ENCODE data around the gene C1QTNF6. TPM values are rescaled to one million over a fixed set of nuclear protein-coding genes. Genes with fewer than 3 reads are reported as not detected.
A peak's percentile ranks its signal among the peaks of the same experiment; 100 is the strongest.

C1QTNF6 gene
- total RNA-seq, 1 donor from 2014 or later = 23.2 TPM

DNA sequence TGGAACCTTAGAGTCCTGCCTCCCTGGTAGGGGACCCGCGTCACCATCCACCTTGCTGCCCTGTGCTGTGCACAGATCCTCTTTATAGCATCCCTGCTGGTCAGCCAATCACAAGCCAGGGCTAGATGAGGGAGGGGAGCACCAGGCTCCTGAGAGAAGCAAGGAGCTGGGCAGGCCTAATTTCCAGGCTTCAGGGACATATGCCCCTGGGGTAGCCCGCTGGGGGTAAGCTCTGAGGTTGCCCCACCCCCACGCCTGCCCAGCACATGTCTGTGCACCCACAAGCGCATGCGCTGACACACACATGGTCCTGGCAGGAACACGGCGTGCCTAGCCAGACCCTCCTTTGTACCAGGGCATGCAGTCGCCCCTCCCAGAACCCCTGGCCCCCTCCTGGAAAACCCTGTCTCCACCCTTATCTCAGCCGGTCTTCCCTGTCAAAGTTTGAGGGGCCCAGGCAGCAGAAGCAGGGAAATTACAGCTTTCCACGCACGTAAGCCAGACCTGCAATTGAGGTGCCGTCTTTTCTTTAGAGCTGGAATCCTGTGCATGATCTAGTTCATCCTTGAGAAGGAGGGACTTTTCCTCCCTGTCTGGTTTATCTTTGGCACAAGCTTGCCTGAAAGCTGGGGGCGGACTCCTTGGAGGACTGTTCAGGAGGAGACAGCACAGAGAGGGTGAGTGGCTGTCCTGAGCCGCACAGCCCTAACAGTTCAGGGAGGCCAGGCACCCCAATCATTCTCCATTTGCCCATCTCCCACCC lies 22.2 kb upstream of the C1QTNF6 start:
- peaks cover 6% of the 10 kb centered on the region for H3K27me3 Mint-ChIP-seq
- no peaks in the 10 kb centered on the region for H3K36me3 Mint-ChIP-seq
- H3K27ac Mint-ChIP-seq = peak overlapping the region; percentile 36
- H3K9me3 Mint-ChIP-seq = no peaks in the 10 kb centered on the region
- DNase-seq (ENCODE audit: extremely low spot score, unreplicated experiment) = no peak
- peaks cover 22% of the 10 kb centered on the region for H3K4me1 Mint-ChIP-seq (ENCODE audit: unreplicated experiment)
- TF ChIP-seq CTCF (conservative IDR thresholded peaks at IDR 0.05) = no peak
- H3K4me3 Mint-ChIP-seq = peak overlapping the region; percentile 45

GRCh38 chr22:37209140-37209845 lies 21.2 kb upstream of the C1QTNF6 start:
- Mint-ChIP-seq H3K36me3 (no peaks in the 10 kb centered on the region), H3K27me3 (peaks cover 6% of the 10 kb centered on the region), H3K4me1 (ENCODE audit: unreplicated experiment) (peaks cover 18% of the 10 kb centered on the region), H3K27ac (no peak overlapping the region), H3K9me3 (no peaks in the 10 kb centered on the region), H3K4me3 (no peak overlapping the region)
- no peak for DNase-seq (ENCODE audit: extremely low spot score, unreplicated experiment)
- no peak for TF ChIP-seq CTCF (conservative IDR thresholded peaks at IDR 0.05)

DNA sequence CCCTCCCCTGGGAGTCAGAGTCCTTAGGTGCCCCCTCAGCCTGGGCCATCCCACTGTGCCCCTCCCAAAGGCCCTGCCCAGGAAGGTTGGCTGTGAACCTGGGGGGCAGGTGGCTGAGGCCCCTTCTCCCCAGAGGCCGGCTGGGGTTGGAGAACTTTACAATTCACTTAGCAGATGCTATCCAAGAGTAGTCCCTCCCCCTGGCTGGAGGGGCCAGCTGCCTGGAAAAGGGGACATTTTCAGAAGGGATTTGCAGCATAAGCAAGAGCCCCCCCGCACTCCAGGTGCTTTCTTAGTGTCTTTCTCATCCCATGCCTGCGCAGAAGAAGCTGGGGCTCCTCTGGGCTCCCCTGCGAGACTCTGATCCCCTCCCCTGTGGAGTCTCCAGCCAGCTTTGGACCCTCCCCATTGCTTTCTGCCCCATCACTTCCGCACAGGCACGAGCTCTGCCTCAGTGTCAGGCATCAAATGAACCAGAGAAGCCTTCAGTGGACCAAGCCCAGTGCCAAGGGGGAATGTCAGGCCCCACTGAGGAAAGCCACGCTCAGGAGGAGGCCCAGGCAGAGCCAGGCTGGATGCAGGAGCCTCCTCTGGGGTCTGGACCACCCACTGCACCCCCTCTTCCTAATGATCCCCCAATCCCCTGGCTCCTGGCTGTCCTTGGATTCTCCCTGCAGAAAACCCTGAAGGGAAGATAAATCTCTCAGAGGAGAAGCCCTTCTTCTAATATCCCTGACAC lies 20.5 kb upstream of the C1QTNF6 start:
- H3K4me3 Mint-ChIP-seq = no peak overlapping the region
- no peaks in the 10 kb centered on the region for H3K36me3 Mint-ChIP-seq
- peaks cover 6% of the 10 kb centered on the region for H3K27me3 Mint-ChIP-seq
- no peaks in the 10 kb centered on the region for H3K9me3 Mint-ChIP-seq
- DNase-seq (ENCODE audit: extremely low spot score, unreplicated experiment) = no peak
- no peak overlapping the region for H3K27ac Mint-ChIP-seq
- TF ChIP-seq CTCF (conservative IDR thresholded peaks at IDR 0.05) = no peak
- H3K4me1 Mint-ChIP-seq (ENCODE audit: unreplicated experiment) = peaks cover 11% of the 10 kb centered on the region

DNA sequence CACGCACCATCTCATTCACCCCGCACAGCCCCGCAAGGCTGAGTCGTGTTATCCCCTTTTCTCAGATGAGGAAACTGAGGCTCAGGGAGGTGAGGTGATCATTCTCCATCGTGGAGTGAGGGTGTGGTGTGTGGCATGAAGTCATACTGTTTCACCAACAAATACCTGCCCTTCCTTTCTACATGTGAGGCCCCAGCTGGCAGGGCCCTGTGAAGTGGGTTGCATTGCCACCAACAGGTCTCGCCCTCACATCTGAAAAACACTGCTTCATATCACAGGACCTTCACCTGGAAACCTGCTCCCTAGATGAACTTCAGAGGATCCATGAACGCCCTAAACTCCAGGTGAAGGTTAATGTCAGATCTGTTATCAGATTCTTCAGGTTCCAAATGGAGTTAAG lies 19.9 kb upstream of the C1QTNF6 start:
- H3K27ac Mint-ChIP-seq = no peak overlapping the region
- TF ChIP-seq CTCF (conservative IDR thresholded peaks at IDR 0.05) = no peak
- peaks cover 6% of the 10 kb centered on the region for H3K27me3 Mint-ChIP-seq
- no peak for DNase-seq (ENCODE audit: extremely low spot score, unreplicated experiment)
- H3K4me3 Mint-ChIP-seq = no peak overlapping the region
- H3K36me3 Mint-ChIP-seq = no peaks in the 10 kb centered on the region
- H3K4me1 Mint-ChIP-seq (ENCODE audit: unreplicated experiment) = peaks cover 8% of the 10 kb centered on the region
- H3K9me3 Mint-ChIP-seq = no peaks in the 10 kb centered on the region

- no peaks in the 10 kb centered on the region for H3K36me3 Mint-ChIP-seq
- peaks cover 6% of the 10 kb centered on the region for H3K27me3 Mint-ChIP-seq
- no peak overlapping the region for H3K4me3 Mint-ChIP-seq
- no peaks in the 10 kb centered on the region for H3K9me3 Mint-ChIP-seq
- no peak overlapping the region for H3K27ac Mint-ChIP-seq
- DNase-seq (ENCODE audit: extremely low spot score, unreplicated experiment) = no peak
- no peak for TF ChIP-seq CTCF (conservative IDR thresholded peaks at IDR 0.05)
- H3K4me1 Mint-ChIP-seq (ENCODE audit: unreplicated experiment) = peaks cover 5% of the 10 kb centered on the region
These were observed 19.1 kb upstream of the C1QTNF6 start for GRCh38 chr22:37206841-37207821.

All from type B pancreatic cell (in vitro differentiated cells).